Renal pelvis (tissue), 4 donors: ENCODE data around the gene RNASE3. TPM values are rescaled to one million over a fixed set of nuclear protein-coding genes. Genes with fewer than 3 reads are reported as not detected.
"Not testable (repeated sequence)": the region's sequence is repeated elsewhere in the genome, so short reads cannot be mapped to it uniquely, and the experiment has no call there.

ENCODE experiments used
- DNase-seq: peaks from one replicate; pipeline ENCODE4 v3.0.0-alpha.2; 2013
- polyA plus RNA-seq, 3 donors: library from polyadenylated mRNA; unstranded; fragments of 120-200 nt; gene quantifications; one replicate each; pipeline ENCODE4 v1.2.1, GENCODE V29; 2013; ENCODE audit not compliant: insufficient read length in 3 of 3

RNASE3 gene
- polyA plus RNA-seq, 3 donors = 0.52 to 1.4 (median 0.77) TPM

GRCh38 chr14:20910822-20911221 is 19.6 kb downstream of the RNASE3 start:
- DNase-seq = not testable (repeated sequence)

- not testable (repeated sequence) for DNase-seq
Observed at GRCh38 chr14:20919038-20919756, 28.0 kb downstream of the RNASE3 start.

GRCh38 chr14:20923766-20924297 is 32.6 kb downstream of the RNASE3 start:
- not testable (repeated sequence) for DNase-seq

GRCh38 chr14:20934148-20934762 is 43.1 kb downstream of the RNASE3 start:
- peak; percentile 1 for DNase-seq

- DNase-seq = no peak
Observed at GRCh38 chr14:20935303-20935984, 44.3 kb downstream of the RNASE3 start.

Other genes with a start within 250 kb of the RNASE3 start
- gene OR6S1, start 249.7 kb upstream of the RNASE3 start, polyA plus RNA-seq = not detected
- gene RNASE4, start 206.8 kb upstream of the RNASE3 start, polyA plus RNA-seq = 1 to 10 TPM; 1.3 to 4.4 (median 2.4) TPM
- 1 to 10 TPM; 2.7 to 4.2 (median 3.4) TPM for gene ANG, start 202.6 kb upstream of the RNASE3 start, polyA plus RNA-seq
- under 1 TPM in 2 of 3 donors, not detected in 1; 0.21 to 0.31 TPM for gene EDDM3A, start 145.5 kb upstream of the RNASE3 start, polyA plus RNA-seq
- gene EDDM3B, start 123.0 kb upstream of the RNASE3 start, polyA plus RNA-seq = under 1 TPM in 1 of 3 donors, not detected in 2; 0.19 TPM
- 1 to 10 TPM; 5.2 to 6.8 (median 5.3) TPM for gene RNASE6, start 110.1 kb upstream of the RNASE3 start, polyA plus RNA-seq
- gene RNASE1, start 88.5 kb upstream of the RNASE3 start, polyA plus RNA-seq = 100 to 1,000 TPM; 127 to 202 (median 145) TPM
- 1 to 10 TPM; 1.3 to 2.5 (median 1.6) TPM for gene RNASE2, start 64.1 kb downstream of the RNASE3 start, polyA plus RNA-seq
- gene METTL17, start 98.6 kb downstream of the RNASE3 start, polyA plus RNA-seq = 100 to 1,000 TPM in 2 of 3 donors, 10 to 100 TPM in 1; 87.2 to 130 (median 106) TPM
- 1 to 10 TPM; 1.2 to 2.4 (median 2.2) TPM for gene SLC39A2, start 107.9 kb downstream of the RNASE3 start, polyA plus RNA-seq
- gene NDRG2, start 133.7 kb downstream of the RNASE3 start, polyA plus RNA-seq = 100 to 1,000 TPM; 140 to 195 (median 161) TPM
- 1 to 10 TPM; 3.1 to 4.2 (median 4.0) TPM for gene TPPP2, start 138.8 kb downstream of the RNASE3 start, polyA plus RNA-seq
- under 1 TPM; 0.40 to 0.93 (median 0.81) TPM for gene RNASE13, start 143.4 kb downstream of the RNASE3 start, polyA plus RNA-seq
- 1 to 10 TPM in 1 of 3 donors, under 1 TPM in 2; 0.31 to 1.3 (median 0.83) TPM for gene RNASE7, start 151.0 kb downstream of the RNASE3 start, polyA plus RNA-seq
- gene RNASE8, start 166.4 kb downstream of the RNASE3 start, polyA plus RNA-seq = not detected
- 10 to 100 TPM; 71.6 to 86.6 (median 78.4) TPM for gene ARHGEF40, start 178.9 kb downstream of the RNASE3 start, polyA plus RNA-seq
- 10 to 100 TPM; 37.5 to 42.2 (median 39.3) TPM for gene ZNF219, start 207.3 kb downstream of the RNASE3 start, polyA plus RNA-seq
- gene TMEM253, start 209.7 kb downstream of the RNASE3 start, polyA plus RNA-seq = 1 to 10 TPM; 1.1 to 2.1 (median 1.3) TPM